GM08714 (cell line): Measurements from ENCODE around the gene HTR2B.
A peak's percentile ranks its signal among the peaks of the same experiment; 100 is the strongest.

Source experiments
- H3K4me3 ChIP-seq: fragments of 200-500 bp; sonication (Bioruptor generic); 2 replicates; pipeline ENCODE4 v1.5.1; 2014; ENCODE audit warnings: mild to moderate bottlenecking, low read length, inconsistent platforms
- ZNF274 ChIP-seq: IDR thresholded peaks from 2 replicates; pipeline ENCODE4 v1.6.1; 2012; ENCODE audit warnings: mild to moderate bottlenecking, low read depth, low read length

HTR2B gene

GRCh38 chr2:231124838-231125568, at the start of gene HTR2B:
Gene HTR2B (minus strand): TSS chr2:231125042. CDS start chr2:231123764, 1,278 bp downstream.
- TF ChIP-seq ZNF274 = no peak

GRCh38 chr2:231174211-231174651, 49.4 kb upstream of the HTR2B start:
- no peak for TF ChIP-seq ZNF274
- no peak overlapping the region for H3K4me3 ChIP-seq

More at GRCh38 chr2:231124838-231125568, at the start of gene HTR2B:
- peak within 1 kb of the TSS; percentile 50; the same call in 1 of the 2 replicates for H3K4me3 ChIP-seq

- TF ChIP-seq ZNF274 = no peak
These were observed 47.2 kb upstream of the HTR2B start for GRCh38 chr2:231172025-231172424.

GRCh38 chr2:231170055-231170454, 45.2 kb upstream of the HTR2B start:
- no peak for TF ChIP-seq ZNF274
- no peak overlapping the region for H3K4me3 ChIP-seq

More at GRCh38 chr2:231172025-231172424, 47.2 kb upstream of the HTR2B start:
- no peak overlapping the region for H3K4me3 ChIP-seq

- no peak overlapping the region for H3K4me3 ChIP-seq
- TF ChIP-seq ZNF274 = no peak
These were observed 44.6 kb upstream of the HTR2B start for GRCh38 chr2:231169488-231169887.

- no peak for TF ChIP-seq ZNF274
- no peak overlapping the region for H3K4me3 ChIP-seq
These were observed 43.8 kb upstream of the HTR2B start for GRCh38 chr2:231168460-231169139.

- no peak overlapping the region for H3K4me3 ChIP-seq
- TF ChIP-seq ZNF274 = no peak
These were observed 43.1 kb upstream of the HTR2B start for GRCh38 chr2:231167745-231168459.

- H3K4me3 ChIP-seq = no peak overlapping the region
- no peak for TF ChIP-seq ZNF274
These were observed 38.7 kb upstream of the HTR2B start for GRCh38 chr2:231163414-231164095.

GRCh38 chr2:231163011-231163410, 38.2 kb upstream of the HTR2B start:
- no peak for TF ChIP-seq ZNF274
- no peak overlapping the region for H3K4me3 ChIP-seq

- H3K4me3 ChIP-seq = no peak overlapping the region
- no peak for TF ChIP-seq ZNF274
These were observed 37.1 kb upstream of the HTR2B start for GRCh38 chr2:231161877-231162329.

- TF ChIP-seq ZNF274 = no peak
- H3K4me3 ChIP-seq = no peak overlapping the region
These were observed 36.5 kb upstream of the HTR2B start for GRCh38 chr2:231161252-231161839.

GRCh38 chr2:231160701-231161100, 35.9 kb upstream of the HTR2B start:
- no peak for TF ChIP-seq ZNF274
- no peak overlapping the region for H3K4me3 ChIP-seq

GRCh38 chr2:231159306-231159705, 34.5 kb upstream of the HTR2B start:
- TF ChIP-seq ZNF274 = no peak
- H3K4me3 ChIP-seq = no peak overlapping the region
